HuH-7 (cell line): ENCODE data around the gene CACNA1A.
"Not testable (repeated sequence)": the region's sequence is repeated elsewhere in the genome, so short reads cannot be mapped to it uniquely, and the experiment has no call there.

Source experiments
- DNase-seq: peaks from one replicate; pipeline ENCODE4 v3.0.0; 2011; ENCODE audit warnings: low spot score

The CACNA1A gene

GRCh38 chr19:13506471-13506820, at the start of gene CACNA1A:
CACNA1A (minus strand) TSS chr19:13506479; CDS start chr19:13506224, 255 bp downstream.
- no peak for DNase-seq

DNA sequence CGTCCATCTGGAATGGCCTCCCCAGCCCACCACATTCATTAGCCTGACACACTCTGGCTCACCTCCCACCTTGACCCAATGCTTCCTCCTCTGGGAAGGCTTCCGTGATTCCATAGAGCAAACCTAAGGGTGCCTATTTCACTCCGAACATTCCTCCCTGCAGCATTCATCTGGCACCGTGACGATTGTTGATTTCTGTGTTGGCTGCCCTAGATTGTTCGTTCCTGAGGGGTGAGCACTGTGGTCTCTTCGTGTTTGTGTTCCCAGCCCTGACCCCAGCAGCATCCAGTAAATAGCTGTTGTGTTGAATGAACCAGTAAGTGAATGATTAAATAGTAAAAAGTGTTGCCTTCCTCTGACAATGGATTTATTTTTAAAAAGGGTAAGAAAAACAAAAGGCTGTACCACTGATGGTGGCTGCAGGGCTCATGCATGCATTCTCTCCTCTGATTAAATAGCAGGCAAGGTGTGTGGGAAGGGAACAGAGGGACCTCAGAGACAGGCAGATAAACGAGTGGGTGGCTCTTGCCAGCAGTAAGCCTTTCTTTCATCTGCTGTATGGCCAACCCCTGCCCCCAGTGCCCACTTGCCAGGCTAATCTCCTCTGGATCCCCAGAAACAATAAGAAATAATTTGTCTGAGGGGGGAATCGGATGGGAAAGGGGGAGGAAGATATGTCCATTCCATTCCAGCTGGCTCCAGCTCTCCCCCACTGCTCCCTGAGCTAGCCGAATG, 48.4 kb upstream of the CACNA1A start:
- no peak for DNase-seq

DNA sequence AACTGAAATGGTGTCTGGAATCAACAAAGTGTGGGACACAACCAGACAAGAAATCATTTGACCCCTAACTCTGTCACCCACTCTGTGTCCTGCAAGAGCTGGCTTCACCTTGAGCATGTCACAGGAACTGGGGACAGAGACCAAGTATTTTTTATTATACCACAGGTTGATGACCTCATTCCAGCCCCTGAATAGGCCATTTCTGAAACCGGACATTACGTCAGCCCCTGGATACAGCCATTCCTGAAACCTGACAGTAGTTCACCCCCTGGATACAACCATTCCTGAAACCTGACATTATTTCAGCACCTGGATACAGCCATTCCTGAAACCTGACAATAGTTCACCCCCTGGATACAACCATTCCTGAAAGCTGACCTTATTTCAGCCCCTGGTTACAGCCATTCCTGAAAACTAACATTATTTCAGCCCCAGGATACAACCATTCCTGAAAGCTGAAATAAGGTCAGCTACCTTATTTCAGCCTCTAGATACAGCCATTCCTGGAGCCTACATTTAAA, 47.7 kb upstream of the CACNA1A start:
- no peak for DNase-seq

DNA sequence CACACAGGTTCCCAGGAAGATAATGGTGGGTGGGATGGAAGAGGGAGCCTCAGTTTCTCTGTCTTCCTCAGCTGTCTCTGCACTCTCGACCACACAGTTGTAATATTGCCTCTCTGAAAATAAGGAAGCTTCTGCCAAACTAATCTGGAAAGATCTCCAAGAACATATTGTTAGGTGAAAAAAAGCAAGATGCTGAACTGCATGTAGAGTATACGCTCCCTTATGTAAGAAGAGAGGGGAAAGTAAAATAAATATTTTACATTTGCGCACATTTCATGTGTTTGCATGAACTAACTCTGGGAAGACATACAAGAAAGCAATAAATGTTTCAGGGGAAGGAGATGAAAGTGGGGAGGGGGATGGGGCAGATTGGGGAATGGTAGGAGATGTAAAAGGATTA, 41.9 kb upstream of the CACNA1A start:
- no peak for DNase-seq

GRCh38 chr19:13547102-13547501, 40.8 kb upstream of the CACNA1A start:
- no peak for DNase-seq

- DNase-seq = no peak
Observed at GRCh38 chr19:13544423-13544822, 38.1 kb upstream of the CACNA1A start.

- no peak for DNase-seq
Observed at GRCh38 chr19:13541554-13541953, 35.3 kb upstream of the CACNA1A start.

DNA sequence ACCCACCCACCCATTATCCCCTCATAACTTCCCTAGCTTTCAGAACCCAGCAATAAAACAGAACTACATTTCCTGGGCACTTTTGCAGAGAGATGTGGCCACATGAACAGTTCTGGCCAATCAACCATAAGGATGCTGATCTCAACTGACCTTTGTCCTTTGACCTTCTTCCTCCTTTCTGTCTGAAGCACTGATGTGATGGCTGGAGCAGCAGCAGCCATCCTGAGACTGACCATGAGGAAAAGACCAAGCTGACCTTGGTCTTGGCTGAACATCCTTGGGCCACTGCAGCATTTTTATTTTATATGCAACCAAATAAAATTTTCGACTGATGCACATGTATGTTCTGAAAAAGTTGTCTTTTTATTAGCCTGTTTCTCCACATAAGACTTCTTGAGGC, 33.1 kb upstream of the CACNA1A start:
- no peak for DNase-seq

DNA sequence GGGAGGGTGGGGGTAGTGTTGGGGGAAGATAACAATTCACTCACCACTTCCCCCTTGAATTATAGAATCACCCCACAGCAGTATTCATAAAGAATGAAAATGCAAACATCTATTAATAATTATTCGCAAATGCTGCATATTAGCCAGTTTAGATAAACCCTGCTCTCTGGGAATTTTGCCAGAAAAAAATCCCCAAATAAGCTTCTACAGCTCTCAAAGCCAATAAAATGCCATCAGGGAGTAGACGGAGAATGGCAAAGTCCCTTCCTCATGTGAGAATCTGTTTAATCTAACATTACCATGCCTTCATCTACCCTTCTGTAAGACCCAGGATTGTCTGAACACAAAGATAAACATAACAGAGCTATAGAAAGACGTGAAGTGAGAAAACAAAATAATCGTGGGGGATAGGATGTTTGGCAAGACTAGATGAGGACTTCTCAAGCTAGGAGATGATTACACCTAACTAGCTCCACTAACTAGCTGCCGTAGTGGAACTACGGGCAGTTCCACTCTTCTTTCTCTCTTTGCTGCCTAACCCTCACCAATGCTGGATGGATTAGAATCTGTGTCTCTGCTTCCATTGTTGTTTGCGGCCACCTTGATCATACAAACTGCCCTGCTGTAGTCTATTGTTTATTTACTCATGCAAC, 32.4 kb upstream of the CACNA1A start:
- no peak for DNase-seq

DNA sequence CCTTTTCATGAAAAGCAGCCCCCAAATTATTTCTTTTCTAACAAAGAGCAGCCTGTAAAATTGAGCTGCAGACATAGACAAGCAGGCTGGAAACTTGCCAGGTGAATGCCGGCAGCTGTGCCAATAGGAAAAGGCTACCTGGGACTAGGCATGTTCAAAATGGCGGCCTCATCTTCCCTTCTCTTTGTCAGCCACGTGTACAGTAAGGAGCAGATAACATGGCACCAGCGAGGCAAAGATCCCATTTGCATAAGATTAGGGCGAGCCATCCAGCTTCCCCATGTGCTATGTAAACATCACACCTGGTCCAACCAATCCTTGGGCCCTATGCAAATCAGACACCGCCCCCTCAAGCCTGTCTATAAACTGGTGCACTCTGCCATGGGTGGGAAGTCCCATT, 31.2 kb upstream of the CACNA1A start:
- no peak for DNase-seq

- DNase-seq = no peak
Observed at GRCh38 chr19:13530720-13531119, 24.4 kb upstream of the CACNA1A start.

GRCh38 chr19:13529721-13530120, 23.4 kb upstream of the CACNA1A start:
- not testable (repeated sequence) for DNase-seq

- no peak for DNase-seq
Observed at GRCh38 chr19:13526552-13526951, 20.3 kb upstream of the CACNA1A start.

GRCh38 chr19:13521066-13521465, 14.8 kb upstream of the CACNA1A start:
- no peak for DNase-seq

DNA sequence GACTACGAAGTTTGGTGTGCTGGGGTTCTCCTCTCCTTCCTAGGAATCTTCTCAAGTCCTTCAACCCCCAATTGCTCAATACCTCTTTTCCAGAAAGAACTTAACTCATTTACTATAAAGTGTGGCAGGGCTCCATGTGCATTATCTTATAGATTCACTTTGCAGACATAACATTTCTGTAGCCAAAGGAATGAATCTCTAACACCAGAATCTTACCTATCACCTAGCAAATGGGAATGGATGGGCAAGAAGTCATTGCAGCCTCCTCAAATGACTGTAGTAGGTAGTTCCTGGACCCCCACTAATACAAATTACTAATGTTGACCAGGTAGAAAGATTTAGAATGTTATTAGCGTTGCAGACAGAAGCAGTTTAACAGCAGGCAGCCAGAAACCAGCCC, 5.7 kb upstream of the CACNA1A start:
- no peak for DNase-seq

DNA sequence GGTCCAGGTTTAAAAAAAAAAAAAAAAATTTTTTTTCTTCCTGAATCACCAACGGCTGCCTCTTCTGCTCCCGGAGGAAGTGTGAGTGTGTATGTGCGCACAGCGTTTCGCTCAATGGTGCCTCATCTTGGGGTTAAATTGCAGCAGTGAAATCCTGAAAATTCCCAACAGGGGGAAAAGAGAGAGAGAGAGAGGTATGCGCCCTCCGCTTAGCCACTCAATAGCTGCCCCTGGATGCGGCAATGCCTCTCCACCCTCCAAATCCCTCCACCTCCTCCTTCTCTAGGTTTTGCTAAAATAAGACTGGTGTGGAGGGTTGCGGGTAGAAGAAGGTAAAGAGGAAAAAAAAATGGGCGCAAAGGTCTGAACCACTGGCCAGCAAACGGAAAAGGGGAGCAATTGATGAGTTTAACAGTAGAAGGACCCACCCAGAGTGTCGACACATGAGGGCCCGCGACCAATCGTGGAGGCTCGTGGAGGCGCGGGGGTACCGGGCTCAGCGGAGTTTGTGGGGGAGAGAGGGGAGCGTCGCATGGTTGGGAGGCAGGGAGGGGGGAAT, 853 bp upstream of the CACNA1A start:
- no peak for DNase-seq

- no peak for DNase-seq
Observed at GRCh38 chr19:13505761-13506470, 363 bp downstream of the CACNA1A start.

DNA sequence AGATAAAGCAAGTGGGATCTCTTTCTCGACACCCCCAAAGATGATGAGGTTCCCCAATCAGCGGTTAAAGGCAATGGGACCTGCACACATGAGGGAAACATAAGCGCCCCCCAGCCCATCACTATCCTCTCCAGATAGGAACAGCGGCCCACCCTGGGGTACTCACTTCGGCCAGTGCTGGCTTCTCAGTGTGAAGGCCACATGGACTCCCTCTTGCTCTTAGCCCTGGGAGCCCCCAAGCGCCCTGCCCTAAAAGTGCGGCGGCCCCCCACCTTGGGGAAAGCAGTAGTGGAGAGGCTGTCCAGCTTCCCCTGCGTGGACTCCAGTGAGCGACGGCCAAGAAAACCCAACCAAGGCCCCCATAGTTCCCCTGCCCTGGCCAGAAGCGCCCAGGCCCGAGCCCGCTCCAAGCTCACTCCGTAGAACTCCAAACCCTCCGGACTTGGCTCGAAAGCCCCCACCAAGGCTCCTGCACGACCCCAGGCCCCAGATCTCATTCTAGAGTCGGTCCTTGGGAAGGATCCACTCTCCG, 1.0 kb downstream of the CACNA1A start:
- DNase-seq = no peak

GRCh38 chr19:13503570-13504235, 2.6 kb downstream of the CACNA1A start:
- DNase-seq = no peak

GRCh38 chr19:13502231-13502630, 4.0 kb downstream of the CACNA1A start:
- DNase-seq = no peak

DNA sequence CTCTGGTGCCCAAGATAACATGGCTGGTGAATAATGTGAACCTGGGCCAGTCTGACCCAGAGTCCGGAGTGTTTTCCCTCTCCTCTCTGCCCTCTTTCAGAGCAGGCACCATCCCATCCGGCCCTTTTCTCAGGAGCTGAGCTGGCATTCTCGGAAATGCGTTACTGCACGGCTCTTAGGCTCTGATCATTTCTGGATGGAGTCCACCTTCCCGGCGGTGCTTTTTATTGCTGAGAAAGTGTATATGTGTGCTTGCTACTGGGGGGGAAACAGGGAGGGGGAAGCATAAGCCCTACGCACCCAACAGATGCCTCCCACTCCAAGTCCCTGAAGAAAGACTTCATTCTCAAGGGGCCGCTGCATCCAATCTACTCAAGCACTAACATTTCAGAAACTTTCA, 6.6 kb downstream of the CACNA1A start:
- no peak for DNase-seq
